Astrocyte of the cerebellum (primary cell): Measurements from ENCODE around the gene RNF123.

Experiments used
- DNase-seq: peaks from one replicate; pipeline ENCODE4 v3.0.0-alpha.2; 2011; ENCODE audit warnings: low read depth
- H3K4me3 ChIP-seq: 2 replicates; pipeline ENCODE4 v1.5.1; 2011; ENCODE audit warnings: mild to moderate bottlenecking, low read depth, low read length, moderate library complexity
- in situ Hi-C: cut with HindIII; loops from 2 replicates; pipeline ENCODE4 v1.10.0; 2017; ENCODE audit warnings: low sequenced_read_pairs
- TF ChIP-seq, protein P1 (sequence below): IDR thresholded peaks from 2 replicates; pipeline ENCODE4 v1.5.1; 2012; ENCODE audit warnings: low read length, low read depth, moderate library complexity, mild to moderate bottlenecking; ENCODE audit errors: missing control alignments

RNF123 gene

DNA sequence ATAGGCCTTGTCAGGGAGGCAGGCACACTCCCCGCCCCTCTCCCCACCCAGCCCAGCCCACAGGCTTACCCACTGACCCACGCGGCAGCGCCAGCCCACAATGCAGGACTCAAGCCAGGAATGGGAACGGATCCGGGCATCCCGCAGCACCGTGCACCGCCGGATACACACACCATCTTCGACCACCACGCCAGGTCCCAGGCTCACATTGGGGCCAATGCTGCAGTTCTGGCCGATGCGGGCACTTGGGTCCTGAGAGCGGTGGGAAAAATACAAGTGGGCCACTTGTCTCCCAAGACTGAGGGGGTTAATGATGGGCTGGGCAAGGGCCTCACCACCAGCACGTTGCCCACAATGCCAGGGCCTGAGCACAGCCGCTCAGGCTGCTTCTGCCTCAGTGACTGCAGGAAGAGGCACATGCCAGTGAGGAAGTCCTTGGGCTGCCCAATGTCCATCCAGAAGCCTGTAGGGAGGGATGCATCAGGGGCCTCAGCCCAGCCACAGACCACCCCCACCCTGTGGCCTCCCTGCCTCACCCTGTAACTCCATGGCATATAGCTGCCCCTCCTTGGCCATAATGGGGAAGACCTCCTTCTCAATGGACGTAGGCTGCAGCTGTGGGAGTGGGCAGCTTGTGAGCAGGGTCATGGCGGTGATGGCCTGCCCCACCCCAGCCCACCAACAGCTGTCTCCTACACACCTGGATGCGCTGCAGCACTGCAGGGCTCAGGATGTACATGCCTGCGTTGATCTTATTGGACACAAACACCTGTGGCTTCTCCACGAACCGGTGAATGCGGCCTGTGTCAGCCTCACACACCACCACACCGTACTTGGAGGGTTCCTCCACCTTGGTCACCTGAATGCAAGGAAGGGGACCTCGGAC is 32.8 kb downstream of the RNF123 start:
- TF ChIP-seq, protein P1, sequence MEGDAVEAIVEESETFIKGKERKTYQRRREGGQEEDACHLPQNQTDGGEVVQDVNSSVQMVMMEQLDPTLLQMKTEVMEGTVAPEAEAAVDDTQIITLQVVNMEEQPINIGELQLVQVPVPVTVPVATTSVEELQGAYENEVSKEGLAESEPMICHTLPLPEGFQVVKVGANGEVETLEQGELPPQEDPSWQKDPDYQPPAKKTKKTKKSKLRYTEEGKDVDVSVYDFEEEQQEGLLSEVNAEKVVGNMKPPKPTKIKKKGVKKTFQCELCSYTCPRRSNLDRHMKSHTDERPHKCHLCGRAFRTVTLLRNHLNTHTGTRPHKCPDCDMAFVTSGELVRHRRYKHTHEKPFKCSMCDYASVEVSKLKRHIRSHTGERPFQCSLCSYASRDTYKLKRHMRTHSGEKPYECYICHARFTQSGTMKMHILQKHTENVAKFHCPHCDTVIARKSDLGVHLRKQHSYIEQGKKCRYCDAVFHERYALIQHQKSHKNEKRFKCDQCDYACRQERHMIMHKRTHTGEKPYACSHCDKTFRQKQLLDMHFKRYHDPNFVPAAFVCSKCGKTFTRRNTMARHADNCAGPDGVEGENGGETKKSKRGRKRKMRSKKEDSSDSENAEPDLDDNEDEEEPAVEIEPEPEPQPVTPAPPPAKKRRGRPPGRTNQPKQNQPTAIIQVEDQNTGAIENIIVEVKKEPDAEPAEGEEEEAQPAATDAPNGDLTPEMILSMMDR, result no peak

DNA sequence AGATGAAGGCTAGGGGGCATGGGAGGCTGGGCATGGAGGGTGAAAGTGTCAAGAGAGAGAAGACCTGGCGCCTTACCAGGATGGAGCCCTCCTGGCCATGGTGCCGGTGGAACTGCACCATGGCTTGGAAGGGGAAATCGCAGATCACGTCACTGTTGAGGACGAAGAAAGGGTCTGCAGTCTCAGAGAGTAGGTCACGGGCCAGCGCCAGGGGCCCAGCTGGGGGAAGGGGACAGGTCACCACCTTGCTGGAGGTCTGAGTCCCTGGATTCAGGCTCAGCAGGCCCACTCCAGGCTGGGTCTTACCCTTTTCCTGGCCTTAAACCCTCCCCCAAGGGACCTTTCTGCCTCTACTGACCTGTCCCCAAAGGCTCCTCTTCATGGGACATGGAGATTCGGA is 33.5 kb downstream of the RNF123 start:
- TF ChIP-seq, protein P1, result no peak
- H3K4me3 ChIP-seq, result peak overlapping the region; percentile 94
- no peak for DNase-seq
- in situ Hi-C loops, result no loop called here

More for the DNA sequence above, 32.8 kb downstream of the RNF123 start:
- in situ Hi-C loops, result no loop called here
- peak overlapping the region; percentile 94 for H3K4me3 ChIP-seq
- DNase-seq, result no peak

DNA sequence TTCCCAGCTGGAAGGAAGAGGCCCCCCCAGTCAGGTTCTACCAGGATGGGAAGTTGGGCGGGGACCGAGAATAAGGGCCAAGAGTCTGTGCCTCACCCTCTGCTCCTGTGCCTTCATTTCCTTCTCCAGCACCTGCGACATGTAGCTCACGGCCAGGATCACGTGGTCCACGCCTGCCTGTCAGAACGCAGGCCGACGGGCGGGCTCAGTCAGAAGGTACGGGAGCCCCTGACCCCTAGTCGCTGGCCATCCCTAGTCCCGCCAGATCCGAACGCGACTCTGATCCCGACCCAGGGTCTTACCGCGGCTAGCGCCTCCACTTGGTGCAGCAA is 33.9 kb downstream of the RNF123 start:
- TF ChIP-seq, protein P1, result no peak
- DNase-seq, result no peak
- in situ Hi-C loops, result no loop called here
- peak overlapping the region; percentile 94 for H3K4me3 ChIP-seq

DNA sequence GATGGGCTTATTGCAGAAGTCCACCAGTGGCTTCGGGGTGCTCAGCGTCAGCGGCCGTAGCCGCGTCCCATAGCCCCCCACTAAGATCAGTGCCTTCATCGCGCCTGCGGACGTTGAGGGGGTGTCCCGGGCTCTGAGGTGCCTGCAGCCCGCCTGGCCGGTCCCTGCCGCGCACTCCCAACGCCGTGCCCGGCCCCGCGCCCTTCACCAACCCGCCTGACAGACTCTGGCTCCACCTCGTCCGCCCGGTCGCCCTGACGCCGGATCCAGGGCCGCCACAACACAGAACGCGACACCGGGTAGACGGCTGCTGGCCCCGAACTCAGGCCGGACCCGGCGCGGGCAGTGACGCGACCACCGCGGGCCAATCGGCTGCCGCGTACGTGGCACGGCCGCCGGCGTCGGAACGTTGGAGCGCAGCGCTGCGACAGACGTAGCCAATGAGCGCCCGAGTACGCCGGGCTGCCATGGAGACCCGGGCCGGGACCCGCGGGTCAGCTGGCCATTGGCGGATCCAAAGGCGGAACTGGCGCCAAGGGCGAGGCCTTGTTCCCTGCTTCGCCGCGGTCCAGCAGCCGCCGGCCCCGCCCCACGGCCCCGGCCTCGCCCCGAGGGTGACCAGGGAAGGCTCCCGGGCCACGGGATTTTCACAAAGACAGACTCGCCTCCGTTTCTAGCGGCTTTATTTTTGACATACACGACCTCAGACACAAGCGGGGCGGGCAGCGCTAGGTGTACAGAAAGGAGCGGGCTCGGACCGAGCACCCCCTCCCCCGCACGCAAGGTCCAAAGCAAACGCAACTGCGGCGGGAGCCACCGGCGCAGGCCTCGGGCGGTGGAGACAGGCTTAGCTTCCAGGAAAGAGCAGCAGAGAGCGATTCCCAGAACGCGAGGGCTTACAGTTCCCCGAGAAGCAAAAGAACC is 34.5 kb downstream of the RNF123 start, which contains the start of gene GMPPB:
Gene GMPPB (minus strand): TSS at position 324 of the 924 bp plus-strand sequence. CDS start 225 bp downstream, at position 99.
- TF ChIP-seq, protein P1, result no peak
- H3K4me3 ChIP-seq, result peak within 1 kb of the TSS; percentile 94
- in situ Hi-C loops, result no loop called here
- DNase-seq, result peak; percentile 91

DNA sequence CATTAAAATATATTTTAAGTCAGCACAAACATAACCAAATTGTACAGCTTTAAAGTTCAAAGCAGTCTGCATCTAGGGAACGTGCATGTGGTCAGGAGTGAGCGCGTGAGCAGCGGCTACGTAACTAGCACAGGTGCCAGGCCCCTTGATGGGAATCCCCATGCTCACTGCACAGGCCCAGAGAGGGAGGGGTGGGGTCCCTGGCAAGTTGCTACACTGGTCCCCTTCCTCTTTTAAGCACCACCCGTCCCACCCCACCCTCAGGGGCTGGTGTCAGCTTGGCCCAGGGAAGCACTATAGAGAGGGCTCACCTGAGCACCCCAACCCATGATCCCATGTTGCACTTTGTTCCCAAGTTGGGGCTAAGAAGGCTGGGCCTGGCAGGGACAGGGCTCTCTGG is 35.2 kb downstream of the RNF123 start:
- H3K4me3 ChIP-seq, result peak overlapping the region; percentile 94
- TF ChIP-seq, protein P1, result no peak
- no peak for DNase-seq
- in situ Hi-C loops, result no loop called here

DNA sequence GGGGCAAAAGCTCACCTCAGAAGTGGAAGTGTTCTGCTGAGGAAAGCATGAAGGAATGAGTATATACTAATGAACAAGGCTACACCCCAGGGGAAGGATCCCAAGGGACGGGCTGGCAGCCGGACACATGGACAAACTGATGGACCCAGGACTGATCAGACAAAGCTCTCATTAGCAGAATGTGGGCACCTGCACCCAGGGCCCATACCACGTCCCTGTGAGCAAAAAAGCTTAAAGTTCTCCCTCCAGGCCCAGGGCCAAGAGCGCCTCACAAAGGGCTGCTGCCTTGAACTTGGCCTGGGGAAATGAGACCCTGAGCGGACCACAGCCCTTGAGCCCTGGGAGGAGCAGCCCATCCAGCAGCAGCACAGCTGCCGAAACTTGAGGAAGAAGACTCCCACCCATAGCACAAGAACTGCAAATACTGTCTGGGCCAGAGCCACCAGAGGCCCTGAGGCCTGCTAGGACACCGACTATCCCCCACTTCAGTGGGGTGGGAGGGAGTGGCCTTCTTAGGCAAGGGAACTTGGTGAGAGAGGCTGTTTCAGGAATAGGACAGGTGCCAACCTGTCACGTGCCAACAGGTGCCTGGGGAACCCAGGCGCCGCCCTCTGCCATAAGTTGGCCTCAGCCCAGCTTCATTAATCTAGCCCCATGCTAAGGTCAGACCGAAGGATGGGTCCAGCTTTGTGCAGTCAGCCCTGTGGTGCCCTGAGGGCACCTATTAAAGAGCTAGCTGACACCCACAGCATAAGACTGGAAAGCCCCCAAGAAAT is 36.7 kb downstream of the RNF123 start:
- no peak for DNase-seq
- in situ Hi-C loops, result loop anchor here (25.0 kb wide), 1 partner anchor 136 kb away; the partner anchor contains the start of genes CAMKV and TRAIP
- TF ChIP-seq, protein P1, result no peak
- no peak overlapping the region for H3K4me3 ChIP-seq
